Skeletal muscle tissue (tissue), 4 donors: Measurements from ENCODE around the gene CAPZB. TPM values are rescaled to one million over a fixed set of nuclear protein-coding genes. Genes with fewer than 3 reads are reported as not detected.

Source experiments
- H3K27ac ChIP-seq: one replicate; pipeline ENCODE4 v1.7.0; 2013; ENCODE audit warnings: mild to moderate bottlenecking, low read depth, low read length, inconsistent platforms
- H3K27me3 ChIP-seq, 3 donors: one replicate each; pipeline ENCODE4 v1.7.0; 2013; ENCODE audit warnings: low read length in 3 of 3; ENCODE audit not compliant: control insufficient read depth in 3 of 3, insufficient read depth in 3 of 3
- H3K36me3 ChIP-seq, 3 donors: one replicate each; pipeline ENCODE4 v1.7.0; 2013; ENCODE audit warnings: low read length in 3 of 3; ENCODE audit not compliant: control insufficient read depth in 3 of 3, insufficient read depth in 3 of 3
- H3K4me1 ChIP-seq, 3 donors: one replicate each; pipeline ENCODE4 v1.7.0; 2013; ENCODE audit warnings: low read length in 3 of 3, mild to moderate bottlenecking in 3 of 3; ENCODE audit not compliant: control insufficient read depth in 3 of 3, insufficient read depth in 3 of 3
- H3K4me3 ChIP-seq, 3 donors: one replicate each; pipeline ENCODE4 v1.7.0; 2013; ENCODE audit warnings: low read length in 3 of 3
- H3K9ac ChIP-seq, 3 donors: one replicate each; pipeline ENCODE4 v1.7.0; 2013; ENCODE audit warnings: low read length in 3 of 3, mild to moderate bottlenecking in 3 of 3, moderate library complexity in 2 of 3, low read depth in 1 of 3
- H3K9me3 ChIP-seq, 3 donors: one replicate each; pipeline ENCODE4 v1.7.0; 2013; ENCODE audit warnings: low read length in 3 of 3; ENCODE audit not compliant: control insufficient read depth in 3 of 3
- total RNA-seq: library from RNA; depleted of rRNA; stranded (reverse); fragments of >200 nt; gene quantifications from one replicate; pipeline ENCODE4 v1.2.3, GENCODE V29; 2014
- donor health status: Osteomylitis.

CAPZB gene
- total RNA-seq, 1 donor from 2014 or later: 67.3 TPM

GRCh38 chr1:19392221-19392620 lies 93.1 kb downstream of the CAPZB start:
- Histone ChIP-seq H3K27ac (peak overlapping the region; percentile 76), H3K4me1 (peaks cover 25 to 42% (median 33%) of the 10 kb centered on the region in 3 donors)

GRCh38 chr1:19391596-19391981 lies 93.8 kb downstream of the CAPZB start:
- Histone ChIP-seq H3K4me3 (no peak overlapping the region), H3K4me1 (peaks cover 31 to 47% (median 38%) of the 10 kb centered on the region in 3 donors)

More at GRCh38 chr1:19392221-19392620, 93.1 kb downstream of the CAPZB start:
- Histone ChIP-seq H3K9ac (no peak overlapping the region), H3K4me3 (no peak overlapping the region), H3K27me3 (no peaks in the 10 kb centered on the region), H3K9me3 (no peaks in the 10 kb centered on the region), H3K36me3 (peaks cover 0 to 5% (median 0%) of the 10 kb centered on the region in 3 donors)

GRCh38 chr1:19390901-19391595 lies 94.3 kb downstream of the CAPZB start:
- H3K36me3 ChIP-seq: peaks cover 0 to 5% (median 0%) of the 10 kb centered on the region in 3 donors
- no peaks in the 10 kb centered on the region for H3K27me3 ChIP-seq
- H3K9ac ChIP-seq: peak overlapping the region; percentile 24 to 51 (median 44)
- no peaks in the 10 kb centered on the region for H3K9me3 ChIP-seq
- H3K27ac ChIP-seq: peak overlapping the region; percentile 76
- H3K4me1 ChIP-seq: peaks cover 37 to 53% (median 44%) of the 10 kb centered on the region in 3 donors
- peak overlapping the region in 1 of 3 donors; percentile 41 for H3K4me3 ChIP-seq

More at GRCh38 chr1:19391596-19391981, 93.8 kb downstream of the CAPZB start:
- Histone ChIP-seq H3K36me3 (peaks cover 0 to 5% (median 0%) of the 10 kb centered on the region in 3 donors), H3K9ac (peak overlapping the region in 2 of 3 donors; percentile 3 to 65), H3K27ac (peak overlapping the region; percentile 76), H3K27me3 (no peaks in the 10 kb centered on the region), H3K9me3 (no peaks in the 10 kb centered on the region)

- peak overlapping the region in 1 of 3 donors; percentile 41 for H3K4me3 ChIP-seq
- no peaks in the 10 kb centered on the region for H3K9me3 ChIP-seq
- peak overlapping the region; percentile 76 for H3K27ac ChIP-seq
- peaks cover 44 to 53% (median 51%) of the 10 kb centered on the region in 3 donors for H3K4me1 ChIP-seq
- no peaks in the 10 kb centered on the region for H3K36me3 ChIP-seq
- H3K27me3 ChIP-seq: no peaks in the 10 kb centered on the region
- H3K9ac ChIP-seq: peak overlapping the region; percentile 24 to 51 (median 30)
These were observed 95.0 kb downstream of the CAPZB start for GRCh38 chr1:19390166-19390850.

- H3K4me1 ChIP-seq: peaks cover 51 to 59% (median 57%) of the 10 kb centered on the region in 3 donors
- no peak overlapping the region for H3K4me3 ChIP-seq
- no peaks in the 10 kb centered on the region for H3K27me3 ChIP-seq
- no peaks in the 10 kb centered on the region for H3K9me3 ChIP-seq
- no peak overlapping the region for H3K9ac ChIP-seq
- no peak overlapping the region for H3K27ac ChIP-seq
- peaks cover 4 to 7% (median 4%) of the 10 kb centered on the region in 3 donors for H3K36me3 ChIP-seq
These were observed 96.4 kb downstream of the CAPZB start for GRCh38 chr1:19388980-19389379.

GRCh38 chr1:19387045-19387467 lies 98.3 kb downstream of the CAPZB start:
- Histone ChIP-seq H3K4me3 (no peak overlapping the region), H3K27me3 (no peaks in the 10 kb centered on the region), H3K36me3 (peaks cover 7 to 11% (median 10%) of the 10 kb centered on the region in 3 donors), H3K27ac (no peak overlapping the region), H3K9ac (peak overlapping the region in 1 of 3 donors; percentile 21), H3K9me3 (no peaks in the 10 kb centered on the region), H3K4me1 (peaks cover 49 to 56% (median 50%) of the 10 kb centered on the region in 3 donors)

GRCh38 chr1:19385869-19386591 lies 99.3 kb downstream of the CAPZB start:
- Histone ChIP-seq H3K36me3 (peaks cover 10 to 16% (median 12%) of the 10 kb centered on the region in 3 donors), H3K4me3 (peak overlapping the region in 2 of 3 donors; percentile 4 to 35), H3K9ac (peak overlapping the region in 2 of 3 donors; percentile 22 to 33), H3K4me1 (peaks cover 38 to 47% (median 41%) of the 10 kb centered on the region in 3 donors), H3K27me3 (no peaks in the 10 kb centered on the region), H3K9me3 (no peaks in the 10 kb centered on the region), H3K27ac (peak overlapping the region; percentile 46)

GRCh38 chr1:19385221-19385620 lies 100.1 kb downstream of the CAPZB start:
- H3K27ac ChIP-seq: peak overlapping the region; percentile 46
- H3K9ac ChIP-seq: peak overlapping the region in 1 of 3 donors; percentile 33
- H3K36me3 ChIP-seq: peaks cover 11 to 19% (median 15%) of the 10 kb centered on the region in 3 donors

GRCh38 chr1:19384772-19385187 lies 100.6 kb downstream of the CAPZB start:
- Histone ChIP-seq H3K9me3 (no peaks in the 10 kb centered on the region), H3K4me1 (peaks cover 29 to 35% (median 31%) of the 10 kb centered on the region in 3 donors), H3K36me3 (peaks cover 13 to 24% (median 17%) of the 10 kb centered on the region in 3 donors), H3K27ac (no peak overlapping the region), H3K27me3 (no peaks in the 10 kb centered on the region), H3K4me3 (no peak overlapping the region), H3K9ac (no peak overlapping the region)

More at GRCh38 chr1:19385221-19385620, 100.1 kb downstream of the CAPZB start:
- no peaks in the 10 kb centered on the region for H3K9me3 ChIP-seq
- H3K4me3 ChIP-seq: no peak overlapping the region
- peaks cover 32 to 40% (median 34%) of the 10 kb centered on the region in 3 donors for H3K4me1 ChIP-seq
- H3K27me3 ChIP-seq: no peaks in the 10 kb centered on the region
